GM12878 (cell line): ENCODE results near the gene HMGCL.

Experiments
- BCL3 ChIP-seq: IDR thresholded peaks from 2 replicates; pipeline ENCODE4 v1.6.1; 2011; ENCODE audit warnings: borderline replicate concordance, low read depth, mild to moderate bottlenecking, moderate library complexity, low read length; ENCODE audit not compliant: insufficient read depth, poor library complexity, severe bottlenecking
- CBX3 ChIP-seq: fragments of 200-600 bp; sonication (generic); IDR thresholded peaks from 2 replicates; pipeline ENCODE4 v1.6.1; 2016; ENCODE audit warnings: low read depth, borderline replicate concordance
- CTCF ChIP-seq, 3 experiments: IDR thresholded peaks in 2 of 3; conservative IDR thresholded peaks in 1 of 3; 2 replicates each; pipeline ENCODE4 v1.5.1; 2011; ENCODE audit warnings: low read depth in 3 of 3, low read length in 3 of 3, mild to moderate bottlenecking in 3 of 3, control low read depth in 2 of 3, moderate library complexity in 2 of 3, inconsistent platforms in 1 of 3, mixed read lengths in 1 of 3; ENCODE audit not compliant: control insufficient read depth in 2 of 3, insufficient read depth in 1 of 3; ENCODE audit errors: extremely low read depth in 1 of 3
- NFIC ChIP-seq: IDR thresholded peaks from 2 replicates; pipeline ENCODE4 v1.6.1; 2012; ENCODE audit warnings: low read depth, mild to moderate bottlenecking, inconsistent platforms, low read length, moderate library complexity
- NFYA ChIP-seq: IDR thresholded peaks from 2 replicates; pipeline ENCODE4 v1.6.1; 2011; ENCODE audit warnings: low read depth, mild to moderate bottlenecking, low read length, improper control_type of control experiment, borderline replicate concordance
- RAD21 ChIP-seq: IDR thresholded peaks from 2 replicates; pipeline ENCODE4 v1.6.1; 2011; ENCODE audit warnings: mild to moderate bottlenecking, low read depth, low read length, moderate library complexity; ENCODE audit not compliant: insufficient read depth
- TF ChIP-seq, protein P1 (sequence below): fragments of 450-650 bp; IDR thresholded peaks from 2 replicates; pipeline ENCODE4 v1.6.1; 2017; ENCODE audit warnings: mild to moderate bottlenecking

GRCh38 chr1:23823767-23824166, 1.5 kb downstream of the HMGCL start:
- TF ChIP-seq CTCF (IDR thresholded peaks at IDR 0.05 in 2 of 3, conservative IDR thresholded peaks at IDR 0.05 in 1 of 3; ENCODE audit: control insufficient read depth in 2 of 3, extremely low read depth in 1 of 3, insufficient read depth in 1 of 3, low read depth in 3 of 3, low read length in 3 of 3): no peak
- no peak for TF ChIP-seq BCL3
- TF ChIP-seq NFIC: no peak
- TF ChIP-seq RAD21: no peak
- TF ChIP-seq, protein P1, sequence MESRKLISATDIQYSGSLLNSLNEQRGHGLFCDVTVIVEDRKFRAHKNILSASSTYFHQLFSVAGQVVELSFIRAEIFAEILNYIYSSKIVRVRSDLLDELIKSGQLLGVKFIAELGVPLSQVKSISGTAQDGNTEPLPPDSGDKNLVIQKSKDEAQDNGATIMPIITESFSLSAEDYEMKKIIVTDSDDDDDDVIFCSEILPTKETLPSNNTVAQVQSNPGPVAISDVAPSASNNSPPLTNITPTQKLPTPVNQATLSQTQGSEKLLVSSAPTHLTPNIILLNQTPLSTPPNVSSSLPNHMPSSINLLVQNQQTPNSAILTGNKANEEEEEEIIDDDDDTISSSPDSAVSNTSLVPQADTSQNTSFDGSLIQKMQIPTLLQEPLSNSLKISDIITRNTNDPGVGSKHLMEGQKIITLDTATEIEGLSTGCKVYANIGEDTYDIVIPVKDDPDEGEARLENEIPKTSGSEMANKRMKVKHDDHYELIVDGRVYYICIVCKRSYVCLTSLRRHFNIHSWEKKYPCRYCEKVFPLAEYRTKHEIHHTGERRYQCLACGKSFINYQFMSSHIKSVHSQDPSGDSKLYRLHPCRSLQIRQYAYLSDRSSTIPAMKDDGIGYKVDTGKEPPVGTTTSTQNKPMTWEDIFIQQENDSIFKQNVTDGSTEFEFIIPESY: no peak
- no peak for TF ChIP-seq CBX3
- no peak for TF ChIP-seq NFYA
